Calu3 (cell line): ENCODE data around the gene NBEAL2. TPM values are rescaled to one million over a fixed set of nuclear protein-coding genes. Genes with fewer than 3 reads are reported as not detected.

Source experiments
- BruUV-seq: library from RNA; stranded (reverse); fragments of 400-500 nt; replicated peaks from 2 replicates; lab custom pipeline; 2021; lab: Mats Ljungman, UMichigan
- CTCF ChIA-PET: fragments of 300-600 bp; sonication (Branson Sonifier 250); formaldehyde crosslinking; loops from one replicate; lab custom pipeline; 2022; ENCODE audit warnings: antibody characterized with exemption; lab: Charles Lee
- DNase-seq: peaks from one replicate; pipeline ENCODE4 v3.0.0; 2022
- H3K27ac Mint-ChIP-seq: one replicate; pipeline ENCODE4 v1.8.0; 2022; ENCODE audit warnings: mixed read lengths; ENCODE audit not compliant: unreplicated experiment
- H3K27me3 Mint-ChIP-seq: one replicate; pipeline ENCODE4 v1.8.0; 2022; ENCODE audit warnings: mixed read lengths; ENCODE audit not compliant: unreplicated experiment
- H3K36me3 Mint-ChIP-seq: one replicate; pipeline ENCODE4 v1.8.0; 2022; ENCODE audit warnings: mild to moderate bottlenecking, moderate library complexity, mixed read lengths; ENCODE audit not compliant: insufficient read depth, unreplicated experiment
- H3K4me1 Mint-ChIP-seq: one replicate; pipeline ENCODE4 v1.8.0; 2022; ENCODE audit warnings: mild to moderate bottlenecking, low read depth, mixed read lengths; ENCODE audit not compliant: unreplicated experiment
- H3K4me3 Mint-ChIP-seq: one replicate; pipeline ENCODE4 v1.8.0; 2022; ENCODE audit warnings: mild to moderate bottlenecking, low read depth, moderate library complexity, mixed read lengths; ENCODE audit not compliant: unreplicated experiment
- H3K9me3 Mint-ChIP-seq: one replicate; pipeline ENCODE4 v1.8.0; 2022; ENCODE audit warnings: low read depth, mixed read lengths; ENCODE audit not compliant: unreplicated experiment
- intact Hi-C: fragments of 100-400 bp; cut with micrococcal nuclease; formaldehyde crosslinking; loops from one replicate; pipeline ENCODE4 v1.10.0; 2022; ENCODE audit not compliant: unreplicated experiment
- total RNA-seq: library from RNA; stranded (reverse); gene quantifications from 2 replicates; pipeline ENCODE4 v1.2.3, GENCODE V29; 2022
- TF ChIP-seq, protein P1 (sequence below): fragments of 200-600 bp; IDR thresholded peaks from one replicate; pipeline ENCODE4 v1.8.0; 2022; ENCODE audit warnings: antibody characterized with exemption; ENCODE audit not compliant: unreplicated experiment

The NBEAL2 gene
- total RNA-seq, 1 experiment from 2014 or later: 143 TPM

DNA sequence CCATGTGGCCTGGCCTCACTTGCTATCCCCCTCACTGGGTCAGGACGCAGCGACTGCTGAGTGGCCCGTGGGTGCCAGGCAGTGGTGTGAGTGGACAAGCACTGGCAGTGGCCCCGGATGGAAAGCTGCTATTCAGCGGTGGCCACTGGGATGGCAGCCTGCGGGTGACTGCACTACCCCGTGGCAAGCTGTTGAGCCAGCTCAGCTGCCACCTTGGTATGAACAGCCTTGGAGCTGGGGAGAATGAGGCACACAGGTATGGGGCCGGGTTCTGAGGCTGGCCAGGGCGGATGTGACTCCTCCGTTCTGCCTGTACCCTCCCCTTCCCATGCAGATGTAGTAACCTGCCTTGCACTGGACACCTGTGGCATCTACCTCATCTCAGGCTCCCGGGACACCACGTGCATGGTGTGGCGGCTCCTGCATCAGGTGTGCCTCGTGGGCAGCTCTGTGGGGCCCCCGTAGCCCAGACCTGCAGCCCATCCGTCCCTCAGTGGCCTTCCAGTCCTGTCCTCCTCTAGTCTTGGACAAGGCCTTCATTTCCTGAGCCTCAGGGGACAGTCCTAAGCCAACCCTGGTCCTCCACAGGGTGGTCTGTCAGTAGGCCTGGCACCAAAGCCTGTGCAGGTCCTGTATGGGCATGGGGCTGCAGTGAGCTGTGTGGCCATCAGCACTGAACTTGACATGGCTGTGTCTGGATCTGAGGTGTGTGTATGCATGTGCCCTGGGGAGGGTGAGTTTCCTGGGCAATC, 28.2 kb downstream of the NBEAL2 start:
- TF ChIP-seq, protein P1, sequence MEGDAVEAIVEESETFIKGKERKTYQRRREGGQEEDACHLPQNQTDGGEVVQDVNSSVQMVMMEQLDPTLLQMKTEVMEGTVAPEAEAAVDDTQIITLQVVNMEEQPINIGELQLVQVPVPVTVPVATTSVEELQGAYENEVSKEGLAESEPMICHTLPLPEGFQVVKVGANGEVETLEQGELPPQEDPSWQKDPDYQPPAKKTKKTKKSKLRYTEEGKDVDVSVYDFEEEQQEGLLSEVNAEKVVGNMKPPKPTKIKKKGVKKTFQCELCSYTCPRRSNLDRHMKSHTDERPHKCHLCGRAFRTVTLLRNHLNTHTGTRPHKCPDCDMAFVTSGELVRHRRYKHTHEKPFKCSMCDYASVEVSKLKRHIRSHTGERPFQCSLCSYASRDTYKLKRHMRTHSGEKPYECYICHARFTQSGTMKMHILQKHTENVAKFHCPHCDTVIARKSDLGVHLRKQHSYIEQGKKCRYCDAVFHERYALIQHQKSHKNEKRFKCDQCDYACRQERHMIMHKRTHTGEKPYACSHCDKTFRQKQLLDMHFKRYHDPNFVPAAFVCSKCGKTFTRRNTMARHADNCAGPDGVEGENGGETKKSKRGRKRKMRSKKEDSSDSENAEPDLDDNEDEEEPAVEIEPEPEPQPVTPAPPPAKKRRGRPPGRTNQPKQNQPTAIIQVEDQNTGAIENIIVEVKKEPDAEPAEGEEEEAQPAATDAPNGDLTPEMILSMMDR: no peak
- Mint-ChIP-seq H3K27ac (no peak overlapping the region), H3K4me3 (no peak overlapping the region), H3K4me1 (no peaks in the 10 kb centered on the region), H3K36me3 (peaks cover 55% of the 10 kb centered on the region), H3K9me3 (no peaks in the 10 kb centered on the region), H3K27me3 (no peaks in the 10 kb centered on the region)
- no TSS peak for BruUV-seq
- DNase-seq: no peak
- intact Hi-C loops: no loop called here
- CTCF ChIA-PET: no interaction called here

DNA sequence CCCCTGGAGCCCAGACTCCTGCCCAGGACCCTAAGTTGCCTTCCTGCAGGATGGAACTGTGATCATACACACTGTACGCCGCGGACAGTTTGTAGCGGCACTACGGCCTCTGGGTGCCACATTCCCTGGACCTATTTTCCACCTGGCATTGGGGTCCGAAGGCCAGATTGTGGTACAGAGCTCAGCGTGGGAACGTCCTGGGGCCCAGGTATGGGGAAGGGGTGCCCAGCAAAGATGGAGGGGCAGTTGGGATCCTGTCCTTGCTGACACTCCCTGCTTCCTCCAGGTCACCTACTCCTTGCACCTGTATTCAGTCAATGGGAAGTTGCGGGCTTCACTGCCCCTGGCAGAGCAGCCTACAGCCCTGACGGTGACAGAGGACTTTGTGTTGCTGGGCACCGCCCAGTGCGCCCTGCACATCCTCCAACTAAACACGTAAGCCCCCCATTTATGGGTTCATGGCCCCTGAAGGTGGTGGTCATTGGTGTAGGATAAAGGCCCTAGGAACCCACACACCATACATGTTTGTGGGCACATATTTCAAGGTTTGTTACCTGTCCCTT, 28.8 kb downstream of the NBEAL2 start:
- no TSS peak for BruUV-seq
- Mint-ChIP-seq H3K4me1 (no peaks in the 10 kb centered on the region), H3K9me3 (no peaks in the 10 kb centered on the region), H3K36me3 (peaks cover 55% of the 10 kb centered on the region), H3K27ac (no peak overlapping the region), H3K4me3 (no peak overlapping the region), H3K27me3 (no peaks in the 10 kb centered on the region)
- CTCF ChIA-PET: no interaction called here
- no peak for DNase-seq
- TF ChIP-seq, protein P1: no peak
- intact Hi-C loops: no loop called here

DNA sequence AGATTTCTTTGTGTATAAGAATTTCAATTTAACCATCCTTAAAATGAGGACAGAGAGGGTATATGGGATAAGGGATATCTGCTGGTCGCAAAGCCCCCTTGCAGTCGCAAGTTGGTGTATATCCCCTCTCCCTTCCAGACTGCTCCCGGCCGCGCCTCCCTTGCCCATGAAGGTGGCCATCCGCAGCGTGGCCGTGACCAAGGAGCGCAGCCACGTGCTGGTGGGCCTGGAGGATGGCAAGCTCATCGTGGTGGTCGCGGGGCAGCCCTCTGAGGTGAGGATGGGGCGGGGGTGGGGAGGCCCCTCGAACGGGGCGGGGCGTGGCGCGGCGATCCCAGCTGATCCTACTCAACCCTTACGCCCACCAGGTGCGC, 29.4 kb downstream of the NBEAL2 start:
- H3K4me1 Mint-ChIP-seq: no peaks in the 10 kb centered on the region
- intact Hi-C loops: no loop called here
- CTCF ChIA-PET: no interaction called here
- H3K4me3 Mint-ChIP-seq: no peak overlapping the region
- no TSS peak for BruUV-seq
- H3K9me3 Mint-ChIP-seq: no peaks in the 10 kb centered on the region
- H3K27ac Mint-ChIP-seq: no peak overlapping the region
- DNase-seq: no peak
- no peaks in the 10 kb centered on the region for H3K27me3 Mint-ChIP-seq
- TF ChIP-seq, protein P1: no peak
- peaks cover 55% of the 10 kb centered on the region for H3K36me3 Mint-ChIP-seq

DNA sequence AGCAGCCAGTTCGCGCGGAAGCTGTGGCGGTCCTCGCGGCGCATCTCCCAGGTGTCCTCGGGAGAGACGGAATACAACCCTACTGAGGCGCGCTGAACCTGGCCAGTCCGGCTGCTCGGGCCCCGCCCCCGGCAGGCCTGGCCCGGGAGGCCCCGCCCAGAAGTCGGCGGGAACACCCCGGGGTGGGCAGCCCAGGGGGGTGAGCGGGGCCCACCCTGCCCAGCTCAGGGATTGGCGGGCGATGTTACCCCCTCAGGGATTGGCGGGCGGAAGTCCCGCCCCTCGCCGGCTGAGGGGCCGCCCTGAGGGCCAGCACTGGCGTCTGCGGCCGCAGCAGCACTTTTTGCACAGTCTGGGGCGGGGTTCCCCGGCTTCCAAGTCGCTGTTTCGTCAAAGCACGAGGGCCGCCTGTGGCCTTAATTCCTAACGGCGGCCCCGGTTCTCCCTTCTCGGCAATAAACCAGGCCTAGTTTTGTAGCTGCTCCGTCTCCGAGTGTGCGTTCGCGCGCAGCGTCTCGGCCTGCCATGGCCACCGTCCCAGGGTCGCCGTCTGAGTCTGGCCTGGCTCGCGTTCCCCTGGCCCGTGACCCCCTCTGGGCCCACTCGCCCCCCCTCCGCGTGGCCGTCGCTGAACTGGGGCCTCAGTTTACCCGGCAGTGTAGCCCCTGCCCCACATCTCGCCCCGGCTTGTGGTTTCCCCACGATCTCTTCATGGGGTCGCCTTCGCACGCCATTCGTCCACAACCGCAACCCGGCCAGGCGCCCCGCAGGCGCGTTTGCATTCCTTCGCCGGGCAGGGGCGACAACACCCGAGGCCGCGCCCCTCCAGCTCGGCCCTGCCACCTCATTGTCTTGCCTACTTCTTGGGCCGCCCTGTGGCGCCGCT, 30.0 kb downstream of the NBEAL2 start:
- Mint-ChIP-seq H3K27me3 (no peaks in the 10 kb centered on the region), H3K27ac (no peak overlapping the region), H3K9me3 (no peaks in the 10 kb centered on the region), H3K4me1 (no peaks in the 10 kb centered on the region), H3K4me3 (no peak overlapping the region), H3K36me3 (peaks cover 54% of the 10 kb centered on the region)
- no TSS peak for BruUV-seq
- DNase-seq: no peak
- intact Hi-C loops: no loop called here
- TF ChIP-seq, protein P1: no peak
- CTCF ChIA-PET: no interaction called here
